ENCODE data around the gene HAUS8. TPM values are rescaled to one million over a fixed set of nuclear protein-coding genes. Genes with fewer than 3 reads are reported as not detected.
"Not testable (repeated sequence)": the region's sequence is repeated elsewhere in the genome, so short reads cannot be mapped to it uniquely, and the experiment has no call there.

The HAUS8 gene
- total and polyA plus RNA-seq, 5 experiments from 2014 or later, result 5.3 to 20.4 (median 11.9) TPM

- DNase-seq (no peak), ATAC-seq (no peak)
- H3K4me1 Mint-ChIP-seq, result peaks cover 8 to 22% (median 14%) of the 10 kb centered on the region in 4 donors
- peaks cover 0 to 23% (median 3%) of the 10 kb centered on the region in 5 donors for H3K27me3 Mint-ChIP-seq
- H3K36me3 Mint-ChIP-seq, result peaks cover 0 to 23% (median 13%) of the 10 kb centered on the region in 3 donors
- POLR2A ChIA-PET, result interaction anchor here (0.7 kb wide), 1 partner anchor 85 kb away, joined by 3 read pairs; no protein-coding TSS in a partner anchor
- H3K4me3 Mint-ChIP-seq, result peak overlapping the region in 8 of 10 donors; percentile 81 to 94 (median 86)
- no peak overlapping the region for H3K27ac Mint-ChIP-seq
- H3K9me3 Mint-ChIP-seq, result peaks cover 0 to 27% (median 15%) of the 10 kb centered on the region in 9 donors
Measured at GRCh38 chr19:17025361-17025760, 49.9 kb downstream of the HAUS8 start.

- Mint-ChIP-seq H3K4me3 (peak overlapping the region in 3 of 10 donors; percentile 15 to 90 (median 29)), H3K36me3 (peaks cover 0 to 23% (median 13%) of the 10 kb centered on the region in 3 donors), H3K9me3 (peaks cover 0 to 27% (median 15%) of the 10 kb centered on the region in 9 donors), H3K27me3 (peaks cover 0 to 23% (median 3%) of the 10 kb centered on the region in 5 donors), H3K4me1 (peaks cover 8 to 22% (median 14%) of the 10 kb centered on the region in 4 donors)
- not testable (repeated sequence) for H3K27ac Mint-ChIP-seq, DNase-seq, ATAC-seq
- POLR2A ChIA-PET, result interaction anchor here (0.7 kb wide), 1 partner anchor 85 kb away, joined by 3 read pairs; no protein-coding TSS in a partner anchor
Measured at GRCh38 chr19:17024941-17025340, 50.3 kb downstream of the HAUS8 start.

- peaks cover 8 to 22% (median 14%) of the 10 kb centered on the region in 4 donors for H3K4me1 Mint-ChIP-seq
- DNase-seq, result no peak
Measured at GRCh38 chr19:17023805-17024204, 51.4 kb downstream of the HAUS8 start.

GRCh38 chr19:17022738-17023137 lies 52.5 kb downstream of the HAUS8 start:
- Mint-ChIP-seq H3K36me3 (peaks cover 0 to 23% (median 13%) of the 10 kb centered on the region in 3 donors), H3K4me3 (no peak overlapping the region), H3K27me3 (peaks cover 0 to 11% (median 0%) of the 10 kb centered on the region in 5 donors), H3K9me3 (peaks cover 0 to 27% (median 15%) of the 10 kb centered on the region in 9 donors), H3K27ac (peak overlapping the region in 2 of 10 donors; percentile 49 to 58), H3K4me1 (peaks cover 7 to 17% (median 12%) of the 10 kb centered on the region in 4 donors)
- POLR2A ChIA-PET, result no interaction called here
- DNase-seq (no peak), ATAC-seq (no peak)

More at GRCh38 chr19:17023805-17024204, 51.4 kb downstream of the HAUS8 start:
- peak overlapping the region in 1 of 10 donors; percentile 7 for H3K4me3 Mint-ChIP-seq
- peaks cover 0 to 27% (median 15%) of the 10 kb centered on the region in 9 donors for H3K9me3 Mint-ChIP-seq
- H3K27me3 Mint-ChIP-seq, result peaks cover 0 to 20% (median 3%) of the 10 kb centered on the region in 5 donors
- POLR2A ChIA-PET, result no interaction called here
- no peak overlapping the region for H3K27ac Mint-ChIP-seq
- H3K36me3 Mint-ChIP-seq, result peaks cover 0 to 23% (median 13%) of the 10 kb centered on the region in 3 donors
- no peak for ATAC-seq

- no peak for DNase-seq
- peaks cover 0 to 27% (median 15%) of the 10 kb centered on the region in 9 donors for H3K9me3 Mint-ChIP-seq
Measured at GRCh38 chr19:17021793-17022590, 53.3 kb downstream of the HAUS8 start.

GRCh38 chr19:17021328-17021727 lies 53.9 kb downstream of the HAUS8 start:
- ATAC-seq (no peak), DNase-seq (no peak)
- H3K4me3 Mint-ChIP-seq, result no peak overlapping the region
- H3K4me1 Mint-ChIP-seq, result peaks cover 5 to 15% (median 8%) of the 10 kb centered on the region in 4 donors
- POLR2A ChIA-PET, result no interaction called here
- H3K27ac Mint-ChIP-seq, result peak overlapping the region in 1 of 10 donors; percentile 53
- H3K9me3 Mint-ChIP-seq, result peaks cover 0 to 27% (median 15%) of the 10 kb centered on the region in 9 donors
- H3K27me3 Mint-ChIP-seq, result peaks cover 0 to 11% (median 0%) of the 10 kb centered on the region in 5 donors
- H3K36me3 Mint-ChIP-seq, result peaks cover 0 to 23% (median 13%) of the 10 kb centered on the region in 3 donors

More at GRCh38 chr19:17021793-17022590, 53.3 kb downstream of the HAUS8 start:
- POLR2A ChIA-PET, result no interaction called here
- Mint-ChIP-seq H3K27me3 (peaks cover 0 to 11% (median 0%) of the 10 kb centered on the region in 5 donors), H3K4me1 (peaks cover 5 to 15% (median 9%) of the 10 kb centered on the region in 4 donors), H3K36me3 (peaks cover 0 to 23% (median 13%) of the 10 kb centered on the region in 3 donors), H3K27ac (peak overlapping the region in 1 of 10 donors; percentile 49), H3K4me3 (no peak overlapping the region)
- no peak for ATAC-seq

- peak overlapping the region in 2 of 10 donors; percentile 73 to 74 for H3K27ac Mint-ChIP-seq
- POLR2A ChIA-PET, result no interaction called here
Measured at GRCh38 chr19:17020823-17021222, 54.4 kb downstream of the HAUS8 start.

GRCh38 chr19:17020385-17020784 lies 54.9 kb downstream of the HAUS8 start:
- ATAC-seq (no peak), DNase-seq (no peak)
- H3K27me3 Mint-ChIP-seq, result peaks cover 0 to 6% (median 0%) of the 10 kb centered on the region in 5 donors
- POLR2A ChIA-PET, result no interaction called here
- no peak overlapping the region for H3K4me3 Mint-ChIP-seq
- no peak overlapping the region for H3K27ac Mint-ChIP-seq
- peaks cover 0 to 23% (median 13%) of the 10 kb centered on the region in 3 donors for H3K36me3 Mint-ChIP-seq
- peaks cover 0 to 9% (median under 1%) of the 10 kb centered on the region in 4 donors for H3K4me1 Mint-ChIP-seq
- peaks cover 0 to 27% (median 15%) of the 10 kb centered on the region in 9 donors for H3K9me3 Mint-ChIP-seq

More at GRCh38 chr19:17020823-17021222, 54.4 kb downstream of the HAUS8 start:
- DNase-seq (no peak), ATAC-seq (peak in 1 of 2 donors; percentile 50)
- H3K27me3 Mint-ChIP-seq, result peaks cover 0 to 8% (median 0%) of the 10 kb centered on the region in 5 donors
- H3K4me3 Mint-ChIP-seq, result no peak overlapping the region
- H3K36me3 Mint-ChIP-seq, result peaks cover 0 to 23% (median 13%) of the 10 kb centered on the region in 3 donors
- H3K4me1 Mint-ChIP-seq, result peaks cover 1 to 11% (median 4%) of the 10 kb centered on the region in 4 donors
- H3K9me3 Mint-ChIP-seq, result peaks cover 0 to 27% (median 15%) of the 10 kb centered on the region in 9 donors

- peak overlapping the region in 1 of 10 donors; percentile 82 for H3K27ac Mint-ChIP-seq
- H3K4me3 Mint-ChIP-seq, H3K27me3 Mint-ChIP-seq, H3K36me3 Mint-ChIP-seq, DNase-seq, H3K9me3 Mint-ChIP-seq, H3K4me1 Mint-ChIP-seq, ATAC-seq: not testable (repeated sequence)
- POLR2A ChIA-PET, result interaction anchor here (0.7 kb wide), 1 partner anchor 35 kb away, joined by 4 read pairs; no protein-coding TSS in a partner anchor
Measured at GRCh38 chr19:17014212-17014861, 60.9 kb downstream of the HAUS8 start.

- Mint-ChIP-seq H3K4me3 (no peak overlapping the region), H3K27ac (peak overlapping the region in 1 of 10 donors; percentile 66), H3K27me3 (peaks cover 0 to 2% (median 0%) of the 10 kb centered on the region in 5 donors), H3K9me3 (no peaks in the 10 kb centered on the region), H3K36me3 (no peaks in the 10 kb centered on the region), H3K4me1 (peaks cover 0 to 2% (median 0%) of the 10 kb centered on the region in 4 donors)
- ATAC-seq (no peak), DNase-seq (no peak)
- POLR2A ChIA-PET, result no interaction called here
Measured at GRCh38 chr19:17011485-17011884, 63.8 kb downstream of the HAUS8 start.

- ATAC-seq (no peak), DNase-seq (no peak)
- H3K27ac Mint-ChIP-seq, result peak overlapping the region in 6 of 10 donors; percentile 15 to 68 (median 44)
- no peaks in the 10 kb centered on the region for H3K36me3 Mint-ChIP-seq
- no peaks in the 10 kb centered on the region for H3K9me3 Mint-ChIP-seq
- H3K4me3 Mint-ChIP-seq, result no peak overlapping the region
- H3K4me1 Mint-ChIP-seq, result peaks cover 11 to 23% (median 16%) of the 10 kb centered on the region in 4 donors
- no peaks in the 10 kb centered on the region for H3K27me3 Mint-ChIP-seq
- POLR2A ChIA-PET, result no interaction called here
Measured at GRCh38 chr19:17006579-17006978, 68.7 kb downstream of the HAUS8 start.

GRCh38 chr19:17005000-17005399 lies 70.3 kb downstream of the HAUS8 start:
- Mint-ChIP-seq H3K9me3 (no peaks in the 10 kb centered on the region), H3K4me3 (no peak overlapping the region), H3K36me3 (no peaks in the 10 kb centered on the region), H3K27ac (peak overlapping the region in 6 of 10 donors; percentile 21 to 83 (median 58)), H3K27me3 (no peaks in the 10 kb centered on the region), H3K4me1 (peaks cover 17 to 37% (median 30%) of the 10 kb centered on the region in 4 donors)
- DNase-seq (no peak), ATAC-seq (no peak)
- POLR2A ChIA-PET, result no interaction called here

Data from naive thymus-derived CD8-positive, alpha-beta T cell (primary cell).